Gastrocnemius medialis (tissue), 4 donors: Measurements from ENCODE around the gene ESYT2. TPM values are rescaled to one million over a fixed set of nuclear protein-coding genes. Genes with fewer than 3 reads are reported as not detected.

Experiments
- ATAC-seq, 2 donors: fragments of 150-250 bp; one replicate each; pipeline ENCODE4 v1.9.1; 2016
- DNase-seq, 2 donors: peaks; one replicate each; pipeline ENCODE4 v3.0.0-alpha.2; 2019
- H3K27ac ChIP-seq, 4 donors: fragments of 200-600 bp; sonication (generic); 1 replicate in 1 of 4; 2 replicates in 3 of 4; pipeline ENCODE4 v1.5.1; 2016 to 2018; ENCODE audit warnings: mild to moderate bottlenecking in 2 of 4, moderate library complexity in 1 of 4
- H3K27me3 ChIP-seq, 3 donors: fragments of 200-600 bp; sonication (generic) in 2 of 3; 1 replicate in 1 of 3; 2 replicates in 2 of 3; pipeline versions ENCODE4 v1.5.1 to v1.6.0; 2016 to 2019; ENCODE audit warnings: mild to moderate bottlenecking in 1 of 3, moderate library complexity in 1 of 3
- H3K36me3 ChIP-seq, 2 donors: fragments of 200-600 bp; sonication (generic) in 1 of 2; one replicate each; pipeline ENCODE4 v1.5.1; 2017 to 2018
- H3K4me1 ChIP-seq, 2 donors: fragments of 200-600 bp; sonication (generic) in 1 of 2; one replicate each; pipeline ENCODE4 v1.5.1; 2016 to 2017; ENCODE audit warnings: mild to moderate bottlenecking in 2 of 2
- H3K4me3 ChIP-seq, 4 donors: fragments of 200-600 bp; sonication (generic) in 3 of 4; 1 replicate in 1 of 4; 2 replicates in 3 of 4; pipeline ENCODE4 v1.5.1; 2016 to 2019; ENCODE audit warnings: mild to moderate bottlenecking in 2 of 4
- H3K9me3 ChIP-seq, 3 donors: fragments of 200-600 bp; sonication (generic) in 2 of 3; 1 replicate in 1 of 3; 2 replicates in 2 of 3; pipeline ENCODE4 v1.5.1; 2016 to 2019
- POLR2A ChIP-seq, 2 donors: fragments of 450-650 bp; IDR thresholded peaks; one replicate each; pipeline ENCODE4 v1.6.1; 2017; ENCODE audit warnings: antibody characterized with exemption in 2 of 2, mild to moderate bottlenecking in 2 of 2, moderate library complexity in 2 of 2
- in situ Hi-C, 4 donors: fragments of 200-750 bp; cut with MboI; loops; one replicate each; pipeline versions ENCODE4 v1.15.0 to v1.8.0; 2017; ENCODE audit warnings: low sequenced_read_pairs in 4 of 4
- intact Hi-C: fragments of 100-400 bp; cut with DNase I; formaldehyde crosslinking; loops from one replicate; pipeline ENCODE4 v1.15.1; 2023; ENCODE audit warnings: low total_unique reads
- total RNA-seq, 4 donors: library from RNA; depleted of rRNA; stranded (reverse); fragments of >200 nt; gene quantifications; one replicate each; pipeline versions ENCODE4 v1.1.0 to v1.2.3, GENCODE V29; 2016
- TF ChIP-seq, protein P1 (sequence below), 5 experiments: fragments of 450-650 bp in 3 of 5; fragments of 200-600 bp in 2 of 5; sonication (generic) in 2 of 5; IDR thresholded peaks in 4 of 5; conservative IDR thresholded peaks in 1 of 5; 1 replicate in 4 of 5; 2 replicates in 1 of 5; pipeline ENCODE4 v1.5.1; 2016 to 2019; ENCODE audit warnings: antibody characterized with exemption in 5 of 5, mild to moderate bottlenecking in 3 of 5, moderate library complexity in 3 of 5

The ESYT2 gene
- total RNA-seq, 4 donors from 2014 or later, result 67.5 to 106 (median 74.7) TPM

DNA sequence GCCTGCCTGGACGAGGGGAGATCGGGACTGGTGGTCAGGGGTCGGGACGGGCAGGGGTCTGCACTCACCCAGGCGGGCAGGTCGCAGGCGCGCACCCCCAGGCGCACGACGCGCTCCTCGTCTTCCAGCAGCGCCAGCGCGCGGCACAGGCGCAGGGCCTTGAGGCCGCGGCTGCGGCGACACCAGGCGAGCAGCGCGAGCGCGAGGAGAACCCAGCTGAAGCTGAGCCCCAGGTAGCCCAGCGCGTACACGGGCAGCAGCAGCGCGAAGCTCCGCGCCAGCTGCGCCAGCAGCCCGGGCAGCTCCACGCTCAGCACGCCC is 328 bp downstream of the ESYT2 start:
- TF ChIP-seq, protein P1, sequence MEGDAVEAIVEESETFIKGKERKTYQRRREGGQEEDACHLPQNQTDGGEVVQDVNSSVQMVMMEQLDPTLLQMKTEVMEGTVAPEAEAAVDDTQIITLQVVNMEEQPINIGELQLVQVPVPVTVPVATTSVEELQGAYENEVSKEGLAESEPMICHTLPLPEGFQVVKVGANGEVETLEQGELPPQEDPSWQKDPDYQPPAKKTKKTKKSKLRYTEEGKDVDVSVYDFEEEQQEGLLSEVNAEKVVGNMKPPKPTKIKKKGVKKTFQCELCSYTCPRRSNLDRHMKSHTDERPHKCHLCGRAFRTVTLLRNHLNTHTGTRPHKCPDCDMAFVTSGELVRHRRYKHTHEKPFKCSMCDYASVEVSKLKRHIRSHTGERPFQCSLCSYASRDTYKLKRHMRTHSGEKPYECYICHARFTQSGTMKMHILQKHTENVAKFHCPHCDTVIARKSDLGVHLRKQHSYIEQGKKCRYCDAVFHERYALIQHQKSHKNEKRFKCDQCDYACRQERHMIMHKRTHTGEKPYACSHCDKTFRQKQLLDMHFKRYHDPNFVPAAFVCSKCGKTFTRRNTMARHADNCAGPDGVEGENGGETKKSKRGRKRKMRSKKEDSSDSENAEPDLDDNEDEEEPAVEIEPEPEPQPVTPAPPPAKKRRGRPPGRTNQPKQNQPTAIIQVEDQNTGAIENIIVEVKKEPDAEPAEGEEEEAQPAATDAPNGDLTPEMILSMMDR (IDR thresholded peaks at IDR 0.05 in 4 of 5, conservative IDR thresholded peaks at IDR 0.05 in 1 of 5), result no peak
- no peak for TF ChIP-seq POLR2A (IDR thresholded peaks at IDR 0.05)
- no peaks in the 10 kb centered on the region for H3K27me3 ChIP-seq
- DNase-seq (peak; percentile 33 to 60), ATAC-seq (peak; percentile 64 to 70)
- H3K4me1 ChIP-seq, result peaks cover 13 to 17% of the 10 kb centered on the region in 2 donors
- peak overlapping the region; percentile 96 to 100 (median 99) for H3K27ac ChIP-seq
- intact Hi-C loops, result loop anchor here (1.0 to 5.0 kb wide), 5 partner anchors 11 to 127 kb away; partner anchors contain the start of genes DYNC2I1 and NCAPG2
- no peaks in the 10 kb centered on the region for H3K36me3 ChIP-seq
- H3K9me3 ChIP-seq, result no peaks in the 10 kb centered on the region
- in situ Hi-C loops, result loop anchor here in 1 of 4 donors (25.0 kb wide), 1 partner anchor 117 kb away; the partner anchor contains the start of gene NCAPG2
- peak overlapping the region; percentile 79 to 87 (median 86) for H3K4me3 ChIP-seq

DNA sequence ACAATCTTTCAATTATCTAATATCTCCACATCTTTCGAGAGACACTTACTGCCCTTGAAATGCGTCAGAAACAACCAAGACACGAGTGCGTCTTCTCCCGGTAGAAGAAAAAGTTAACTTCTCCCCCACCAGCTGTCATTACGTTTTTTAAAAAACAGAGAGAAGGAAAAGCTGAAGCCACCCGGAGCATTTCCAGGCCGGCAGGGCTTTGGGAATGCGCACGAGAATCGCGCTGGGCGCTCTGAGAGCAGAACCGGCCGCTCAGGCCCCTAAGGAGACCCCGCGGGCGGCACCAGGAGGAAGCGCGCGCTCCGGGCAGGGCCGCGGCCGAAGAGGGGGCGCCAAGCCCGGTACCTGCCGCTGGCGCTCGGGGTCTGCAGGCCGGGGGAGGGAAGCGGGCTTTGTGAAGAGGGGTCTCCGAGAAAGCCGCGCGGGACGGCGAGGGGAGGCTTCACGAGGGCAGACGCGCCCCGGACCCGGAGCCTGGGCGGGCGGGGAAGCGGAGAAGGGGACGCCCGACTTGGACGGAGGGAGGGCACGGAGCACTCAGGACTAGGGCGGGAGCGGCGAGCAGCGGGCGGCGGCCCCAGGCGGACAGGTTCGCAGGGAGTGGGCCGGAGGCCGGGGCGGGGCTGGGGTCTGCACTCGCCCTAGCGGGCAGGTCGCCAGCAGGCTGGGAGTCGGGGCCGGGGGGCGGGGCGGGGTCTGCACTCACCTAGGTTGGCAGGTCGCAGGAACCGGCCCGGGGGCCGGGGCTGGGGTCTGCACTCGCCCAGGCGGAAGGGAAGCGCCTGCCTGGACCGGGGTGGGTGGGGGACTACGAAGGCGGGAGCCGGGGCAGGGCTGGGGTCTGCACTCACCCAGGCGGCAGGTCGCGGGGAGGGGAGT is 932 bp downstream of the ESYT2 start:
- peak overlapping the region; percentile 79 to 87 (median 86) for H3K4me3 ChIP-seq
- peaks cover 13 to 20% of the 10 kb centered on the region in 2 donors for H3K4me1 ChIP-seq
- H3K27ac ChIP-seq, result peak overlapping the region; percentile 96 to 100 (median 99)
- TF ChIP-seq, protein P1 (IDR thresholded peaks at IDR 0.05 in 4 of 5, conservative IDR thresholded peaks at IDR 0.05 in 1 of 5), result no peak
- TF ChIP-seq POLR2A (IDR thresholded peaks at IDR 0.05), result peak in 1 of 2 donors; percentile 1
- H3K36me3 ChIP-seq, result no peaks in the 10 kb centered on the region
- in situ Hi-C loops, result loop anchor here in 1 of 4 donors (25.0 kb wide), 1 partner anchor 116 kb away; the partner anchor contains the start of gene NCAPG2
- intact Hi-C loops, result loop anchor here (1.0 to 5.0 kb wide), 5 partner anchors 10 to 126 kb away; partner anchors contain the start of genes DYNC2I1 and NCAPG2
- no peaks in the 10 kb centered on the region for H3K27me3 ChIP-seq
- no peaks in the 10 kb centered on the region for H3K9me3 ChIP-seq
- ATAC-seq (peak; percentile 5 to 7), DNase-seq (no peak)

DNA sequence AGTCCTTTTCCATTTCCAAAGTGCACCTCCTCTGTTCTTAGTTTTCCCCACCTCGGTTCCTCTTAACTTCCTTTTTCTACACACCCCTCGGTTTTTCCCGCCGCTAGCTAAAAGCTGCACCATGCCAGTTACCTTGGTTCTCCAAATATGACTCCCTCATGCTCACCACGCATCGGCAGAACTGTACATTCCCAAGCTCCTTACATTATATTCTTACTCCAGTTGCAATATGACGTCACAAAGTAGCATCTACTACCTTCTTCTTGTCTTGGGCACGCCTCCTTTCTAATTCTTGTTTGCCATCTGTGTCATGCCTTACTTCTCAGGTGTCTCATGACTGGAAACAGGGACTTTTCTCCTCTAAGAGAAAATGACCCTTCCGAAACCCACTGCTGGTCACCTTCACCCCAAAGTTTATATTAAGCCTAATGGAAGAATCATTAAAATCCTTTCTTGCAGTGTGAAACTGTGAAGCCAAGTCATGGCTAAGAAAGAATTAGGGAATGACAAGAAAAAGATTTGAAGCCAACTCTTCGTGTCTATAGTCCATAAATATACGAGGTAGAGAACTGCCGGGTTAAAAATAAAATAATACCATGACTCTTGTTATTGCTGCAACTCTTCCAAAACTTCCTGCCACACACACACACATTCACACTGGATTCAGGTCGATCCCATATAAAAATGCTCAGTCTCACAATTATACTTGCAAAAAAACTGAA is 1.7 kb downstream of the ESYT2 start:
- Histone ChIP-seq H3K4me3 (peak overlapping the region; percentile 79 to 87 (median 86)), H3K27me3 (no peaks in the 10 kb centered on the region), H3K27ac (peak overlapping the region; percentile 96 to 100 (median 99)), H3K36me3 (no peaks in the 10 kb centered on the region), H3K4me1 (peaks cover 15 to 20% of the 10 kb centered on the region in 2 donors), H3K9me3 (no peaks in the 10 kb centered on the region)
- TF ChIP-seq, protein P1 (IDR thresholded peaks at IDR 0.05 in 4 of 5, conservative IDR thresholded peaks at IDR 0.05 in 1 of 5), result no peak
- peak; percentile 16 to 39 for TF ChIP-seq POLR2A (IDR thresholded peaks at IDR 0.05)
- no peak for ATAC-seq
- in situ Hi-C loops (loop anchor here in 1 of 4 donors (25.0 kb wide), 1 partner anchor 115 kb away; the partner anchor contains the start of gene NCAPG2), intact Hi-C loops (loop anchor here (5.0 kb wide), 1 partner anchor 125 kb away; the partner anchor contains the start of gene NCAPG2)
- DNase-seq, result no peak

DNA sequence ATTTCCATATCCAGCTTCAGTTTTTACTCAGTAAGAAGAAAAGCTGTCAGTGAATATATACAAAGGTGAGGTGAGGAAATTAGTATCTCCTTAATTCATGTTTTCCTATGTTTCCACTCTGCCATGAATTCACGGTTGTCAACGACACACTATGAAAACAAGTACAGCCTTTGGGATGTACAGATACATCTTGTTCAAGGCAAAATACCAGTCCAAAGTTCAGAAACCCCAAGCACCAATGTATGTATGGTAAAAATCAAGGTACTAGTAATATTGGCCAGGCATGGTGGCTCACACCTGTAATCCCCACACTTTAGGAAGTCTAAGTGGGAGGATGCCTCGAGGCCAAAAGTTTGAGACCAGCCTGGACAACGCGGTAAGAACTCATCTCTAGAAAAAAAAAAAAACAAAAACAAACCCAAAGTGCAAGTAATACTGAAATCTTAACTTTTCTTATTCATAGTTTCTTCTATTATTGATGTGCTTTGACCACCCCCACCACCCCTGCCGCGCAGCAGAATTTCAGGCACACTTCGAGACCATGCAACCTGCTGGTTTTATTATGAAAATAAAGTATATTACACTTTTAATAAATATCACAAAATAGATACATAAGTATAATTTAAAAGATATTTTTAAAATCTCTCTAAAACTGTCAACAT is 3.5 kb downstream of the ESYT2 start:
- Histone ChIP-seq H3K27ac (peak overlapping the region in 3 of 4 donors; percentile 18 to 96 (median 33)), H3K36me3 (no peaks in the 10 kb centered on the region), H3K4me1 (peaks cover 31 to 34% of the 10 kb centered on the region in 2 donors), H3K27me3 (no peaks in the 10 kb centered on the region), H3K4me3 (no peak overlapping the region), H3K9me3 (no peaks in the 10 kb centered on the region)
- in situ Hi-C loops (loop anchor here in 1 of 4 donors (25.0 kb wide), 1 partner anchor 113 kb away; the partner anchor contains the start of gene NCAPG2), intact Hi-C loops (loop anchor here (5.0 kb wide), 1 partner anchor 123 kb away; the partner anchor contains the start of gene NCAPG2)
- DNase-seq (no peak), ATAC-seq (no peak)
- TF ChIP-seq POLR2A (IDR thresholded peaks at IDR 0.05), result no peak
- TF ChIP-seq, protein P1 (IDR thresholded peaks at IDR 0.05 in 4 of 5, conservative IDR thresholded peaks at IDR 0.05 in 1 of 5), result no peak
